Subcutaneous abdominal adipose tissue (tissue), 5 donors: ENCODE measurements around the gene WDR88.

Experiments used
- H3K27ac ChIP-seq: one replicate; pipeline ENCODE4 v1.7.0; 2013; ENCODE audit warnings: low read depth, mild to moderate bottlenecking, inconsistent platforms, low read length, moderate library complexity
- H3K27me3 ChIP-seq, 5 donors: one replicate each; pipeline ENCODE4 v1.7.0; 2013; ENCODE audit warnings: low read length in 5 of 5, inconsistent platforms in 1 of 5; ENCODE audit not compliant: control insufficient read depth in 5 of 5, insufficient read depth in 4 of 5
- H3K36me3 ChIP-seq, 5 donors: one replicate each; pipeline ENCODE4 v1.7.0; 2013; ENCODE audit warnings: low read length in 5 of 5; ENCODE audit not compliant: control insufficient read depth in 5 of 5, insufficient read depth in 5 of 5
- H3K4me1 ChIP-seq, 5 donors: one replicate each; pipeline ENCODE4 v1.7.0; 2013; ENCODE audit warnings: low read length in 5 of 5, mild to moderate bottlenecking in 3 of 5, moderate library complexity in 1 of 5; ENCODE audit not compliant: control insufficient read depth in 5 of 5, insufficient read depth in 5 of 5
- H3K4me3 ChIP-seq, 5 donors: one replicate each; pipeline ENCODE4 v1.7.0; 2013; ENCODE audit warnings: low read length in 5 of 5, low read depth in 1 of 5
- H3K9ac ChIP-seq, 5 donors: one replicate each; pipeline ENCODE4 v1.7.0; 2013; ENCODE audit warnings: low read length in 5 of 5, mild to moderate bottlenecking in 4 of 5, moderate library complexity in 3 of 5
- H3K9me3 ChIP-seq, 5 donors: one replicate each; pipeline ENCODE4 v1.7.0; 2013; ENCODE audit warnings: low read length in 5 of 5; ENCODE audit not compliant: control insufficient read depth in 5 of 5
- donor health status: healthy.
- donor health status: healthy.
- donor health status: healthy.
- donor health status: healthy.
- donor health status: healthy.

The WDR88 gene, protein sequence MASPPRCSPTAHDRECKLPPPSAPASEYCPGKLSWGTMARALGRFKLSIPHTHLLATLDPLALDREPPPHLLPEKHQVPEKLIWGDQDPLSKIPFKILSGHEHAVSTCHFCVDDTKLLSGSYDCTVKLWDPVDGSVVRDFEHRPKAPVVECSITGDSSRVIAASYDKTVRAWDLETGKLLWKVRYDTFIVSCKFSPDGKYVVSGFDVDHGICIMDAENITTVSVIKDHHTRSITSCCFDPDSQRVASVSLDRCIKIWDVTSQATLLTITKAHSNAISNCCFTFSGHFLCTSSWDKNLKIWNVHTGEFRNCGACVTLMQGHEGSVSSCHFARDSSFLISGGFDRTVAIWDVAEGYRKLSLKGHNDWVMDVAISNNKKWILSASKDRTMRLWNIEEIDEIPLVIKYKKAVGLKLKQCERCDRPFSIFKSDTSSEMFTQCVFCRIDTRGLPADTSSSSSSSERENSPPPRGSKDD

DNA sequence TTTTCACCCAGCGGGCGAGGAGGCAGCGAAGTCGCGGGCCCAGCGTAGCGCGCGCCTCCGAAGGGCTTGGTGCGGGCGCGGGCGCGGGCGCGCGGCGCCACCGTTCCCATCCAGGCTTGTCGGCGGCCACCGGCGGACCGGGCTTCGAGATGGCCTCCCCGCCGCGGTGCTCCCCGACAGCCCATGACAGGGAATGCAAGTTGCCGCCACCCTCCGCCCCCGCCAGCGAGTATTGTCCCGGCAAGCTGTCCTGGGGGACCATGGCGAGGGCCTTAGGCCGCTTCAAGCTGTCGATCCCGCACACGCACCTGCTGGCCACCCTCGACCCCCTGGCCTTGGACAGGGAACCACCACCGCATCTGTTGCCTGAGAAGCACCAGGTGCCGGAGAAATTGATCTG, at the start of gene WDR88:
Gene WDR88 (plus strand): TSS at position 94 of the 400 bp plus-strand sequence. CDS start 56 bp downstream, at position 150.
- Histone ChIP-seq H3K4me1 (no peaks in the 10 kb centered on the region), H3K4me3 (no peak within 1 kb of the TSS), H3K9ac (no peak within 1 kb of the TSS), H3K27me3 (peaks cover 0 to 10% (median 6%) of the 10 kb centered on the region in 5 donors), H3K36me3 (peaks cover 0 to 46% (median 23%) of the 10 kb centered on the region in 5 donors), H3K9me3 (no peaks in the 10 kb centered on the region), H3K27ac (no peak within 1 kb of the TSS)

DNA sequence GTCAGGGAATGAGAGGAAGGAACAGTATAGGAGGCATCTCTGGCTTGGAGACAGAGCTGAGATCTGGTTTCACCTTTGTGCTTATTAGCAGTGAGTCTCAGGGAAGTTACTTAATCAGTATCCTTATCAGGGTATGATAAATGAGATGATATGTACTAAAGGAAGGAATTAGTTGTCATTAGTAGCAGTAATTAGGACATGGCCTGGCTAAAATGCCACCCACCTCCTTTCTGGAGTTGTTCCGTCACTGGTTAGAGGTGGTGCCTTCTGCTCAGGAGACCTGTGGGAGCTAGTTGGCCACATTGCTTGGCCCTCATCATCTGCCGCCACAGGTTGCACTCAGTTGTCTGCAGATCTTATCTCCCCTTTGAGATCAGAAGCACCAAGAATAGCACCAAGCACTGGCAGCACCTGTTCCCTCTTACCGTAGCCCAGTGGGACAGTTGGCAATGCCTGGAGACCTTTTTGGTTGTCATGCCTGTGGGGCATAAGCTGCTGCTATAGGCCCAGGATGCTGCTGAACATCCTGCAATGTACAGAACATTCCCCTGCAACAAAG, 46.3 kb upstream of the WDR88 start:
- no peak overlapping the region for H3K9ac ChIP-seq
- peaks cover 4 to 17% (median 17%) of the 10 kb centered on the region in 5 donors for H3K4me1 ChIP-seq
- no peak overlapping the region for H3K27ac ChIP-seq
- no peaks in the 10 kb centered on the region for H3K9me3 ChIP-seq
- H3K4me3 ChIP-seq = no peak overlapping the region
- peaks cover 5 to 29% (median 20%) of the 10 kb centered on the region in 5 donors for H3K36me3 ChIP-seq
- H3K27me3 ChIP-seq = no peaks in the 10 kb centered on the region

DNA sequence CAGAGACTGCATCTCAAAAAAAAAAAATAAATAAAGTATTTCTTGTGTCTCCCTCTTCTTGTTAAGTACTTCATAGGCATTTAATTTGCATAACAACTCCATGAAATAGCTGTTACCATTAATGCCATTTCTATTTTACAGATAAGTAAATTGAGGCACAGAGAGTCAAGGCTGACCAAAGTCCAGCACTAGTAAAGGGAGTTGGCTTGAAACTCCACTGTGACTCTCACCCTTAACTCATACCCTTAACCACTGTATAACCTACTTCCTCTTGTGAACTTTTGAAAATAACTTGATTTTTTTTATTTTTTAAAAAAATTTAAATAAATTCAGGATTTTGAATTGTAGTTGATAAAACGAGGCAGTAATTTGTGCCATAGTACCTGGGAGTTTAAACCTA, 45.0 kb upstream of the WDR88 start:
- Histone ChIP-seq H3K9ac (no peak overlapping the region), H3K9me3 (no peaks in the 10 kb centered on the region), H3K4me3 (no peak overlapping the region), H3K36me3 (peaks cover 13 to 39% (median 30%) of the 10 kb centered on the region in 5 donors), H3K27me3 (no peaks in the 10 kb centered on the region), H3K27ac (no peak overlapping the region), H3K4me1 (peaks cover 0 to 8% (median 6%) of the 10 kb centered on the region in 5 donors)

DNA sequence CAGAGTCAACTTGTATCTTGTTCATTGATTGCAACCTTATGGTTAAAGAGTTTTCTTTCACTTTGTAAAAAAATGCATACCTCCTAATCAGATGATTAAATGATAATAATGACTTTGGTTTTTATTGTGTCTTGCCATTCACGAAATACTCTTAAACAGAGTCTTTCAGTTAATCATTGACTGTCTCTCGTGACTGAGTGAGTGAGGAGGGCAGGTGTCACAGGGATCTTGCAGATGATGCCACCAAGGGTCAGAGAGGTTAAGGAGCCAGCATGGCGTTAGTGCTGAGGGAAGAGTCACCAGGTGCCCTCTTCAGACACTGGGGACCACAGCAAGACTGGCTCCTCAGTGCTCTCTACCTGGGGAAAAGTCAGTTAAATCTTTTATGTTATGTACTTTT, 42.9 kb upstream of the WDR88 start:
- Histone ChIP-seq H3K4me1 (no peaks in the 10 kb centered on the region), H3K27ac (no peak overlapping the region), H3K9me3 (no peaks in the 10 kb centered on the region), H3K27me3 (no peaks in the 10 kb centered on the region), H3K36me3 (peaks cover 16 to 59% (median 45%) of the 10 kb centered on the region in 5 donors), H3K9ac (no peak overlapping the region), H3K4me3 (no peak overlapping the region)

DNA sequence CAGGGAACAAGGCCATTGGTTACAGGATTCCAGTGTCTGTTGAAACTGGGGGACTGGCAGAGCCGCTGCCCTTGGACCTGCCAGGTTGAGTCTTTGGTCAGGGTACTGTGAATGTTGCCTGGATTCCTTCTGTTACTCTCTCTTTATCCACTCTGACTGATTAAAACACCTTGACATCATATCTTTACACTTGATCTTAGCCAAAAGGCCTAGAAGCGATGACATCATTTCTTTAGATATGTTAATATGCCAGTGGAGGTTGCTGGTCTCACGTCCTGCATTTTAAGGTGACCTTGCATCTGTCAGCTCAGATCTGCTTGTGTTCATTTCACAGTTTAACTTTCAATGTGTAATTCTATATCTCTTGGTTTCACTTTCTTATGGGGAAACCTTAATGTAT, 41.7 kb upstream of the WDR88 start:
- no peak overlapping the region for H3K4me3 ChIP-seq
- H3K9ac ChIP-seq = no peak overlapping the region
- peaks cover 16 to 71% (median 55%) of the 10 kb centered on the region in 5 donors for H3K36me3 ChIP-seq
- H3K27me3 ChIP-seq = no peaks in the 10 kb centered on the region
- H3K4me1 ChIP-seq = no peaks in the 10 kb centered on the region
- no peaks in the 10 kb centered on the region for H3K9me3 ChIP-seq
- no peak overlapping the region for H3K27ac ChIP-seq

DNA sequence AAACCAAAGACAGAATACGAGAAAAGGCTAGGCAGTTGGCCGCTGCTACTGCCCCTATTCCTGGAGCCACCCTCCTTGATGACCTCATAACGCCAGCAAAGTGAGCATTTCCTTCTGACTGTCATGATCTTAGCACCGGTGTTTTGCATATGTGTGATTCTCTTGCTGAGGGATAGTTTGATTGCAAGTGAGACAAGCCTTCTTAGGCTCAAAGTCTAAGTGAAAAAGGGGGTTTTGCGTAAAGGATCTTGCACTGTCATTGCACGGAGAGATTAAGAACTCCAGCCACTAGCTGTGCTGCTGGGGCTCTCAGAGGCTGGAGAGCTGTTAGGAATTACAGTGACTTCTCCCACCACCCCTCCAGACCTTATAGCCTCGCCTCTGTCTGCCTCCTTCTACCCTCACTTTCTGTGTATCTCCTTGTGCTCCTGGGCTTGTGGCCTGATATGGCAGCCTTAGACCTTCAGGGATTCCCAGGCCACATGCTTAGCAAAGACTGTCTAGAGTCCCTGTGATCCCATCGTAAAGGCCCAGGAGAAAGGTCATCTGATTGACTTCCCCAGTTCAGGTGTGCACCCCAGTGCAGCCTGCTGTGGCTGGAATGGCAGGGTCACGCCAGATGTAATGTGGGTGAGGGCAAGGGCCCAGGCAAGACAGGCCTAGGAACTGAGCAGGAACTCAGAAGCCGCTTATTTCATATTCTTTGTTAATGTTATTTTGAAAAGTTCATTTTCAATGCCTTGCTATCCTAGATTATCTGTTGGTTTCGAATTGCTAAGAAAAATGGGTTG, 38.3 kb upstream of the WDR88 start:
- Histone ChIP-seq H3K9me3 (no peaks in the 10 kb centered on the region), H3K27ac (no peak overlapping the region), H3K36me3 (peaks cover 26 to 90% (median 74%) of the 10 kb centered on the region in 5 donors), H3K4me3 (no peak overlapping the region), H3K27me3 (no peaks in the 10 kb centered on the region), H3K9ac (no peak overlapping the region), H3K4me1 (no peaks in the 10 kb centered on the region)

DNA sequence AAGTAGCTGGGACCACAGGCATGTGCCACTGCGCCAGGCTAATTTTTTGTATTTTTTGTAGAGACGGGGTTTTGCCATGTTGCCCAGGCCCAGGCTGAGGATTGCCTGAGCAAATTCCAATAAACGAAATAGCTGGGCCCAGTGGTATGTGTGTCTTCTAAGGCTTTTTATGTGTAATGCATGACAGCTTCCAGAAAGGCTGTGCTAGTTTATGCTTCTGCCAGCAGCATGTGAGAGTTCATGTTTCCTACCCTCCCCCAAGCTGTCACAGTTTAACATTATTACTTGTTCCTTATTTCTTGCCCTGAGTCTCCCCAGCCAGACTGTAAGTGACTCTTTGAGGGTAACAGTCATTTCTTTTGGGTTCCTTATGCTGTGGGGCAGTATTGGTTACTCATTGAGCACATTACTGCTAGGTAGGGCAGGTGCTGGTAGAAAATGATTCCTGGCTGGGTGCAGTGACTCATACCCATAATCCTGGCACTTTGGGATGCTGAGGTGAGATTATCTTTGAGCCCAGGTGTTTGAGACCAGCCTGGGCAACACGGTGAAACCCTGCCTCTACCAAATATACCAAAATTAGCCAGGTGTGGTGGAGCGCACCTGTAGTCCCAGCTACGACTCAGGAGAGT, 37.4 kb upstream of the WDR88 start:
- H3K27ac ChIP-seq = no peak overlapping the region
- no peaks in the 10 kb centered on the region for H3K4me1 ChIP-seq
- H3K36me3 ChIP-seq = peaks cover 27 to 85% (median 70%) of the 10 kb centered on the region in 5 donors
- no peak overlapping the region for H3K4me3 ChIP-seq
- no peaks in the 10 kb centered on the region for H3K9me3 ChIP-seq
- H3K27me3 ChIP-seq = no peaks in the 10 kb centered on the region
- H3K9ac ChIP-seq = no peak overlapping the region

DNA sequence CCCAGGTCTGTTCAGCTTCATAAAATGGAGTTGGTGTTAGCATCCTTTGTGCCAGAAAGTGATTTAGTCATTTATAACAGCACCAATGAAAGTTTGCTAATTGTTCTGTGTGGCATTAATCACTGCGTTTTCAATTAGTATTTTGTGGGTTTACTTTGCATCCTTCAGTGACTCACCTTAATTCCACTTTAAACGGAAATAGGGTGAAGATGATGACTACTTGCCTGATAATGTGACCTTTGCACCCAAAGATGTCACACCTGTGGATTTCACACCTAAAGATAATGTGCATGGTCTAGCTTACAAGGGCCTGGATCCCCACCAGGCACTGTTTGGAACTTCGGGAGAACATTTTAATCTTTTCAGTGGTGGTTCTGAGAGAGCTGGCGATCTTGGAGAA, 35.9 kb upstream of the WDR88 start:
- Histone ChIP-seq H3K27me3 (no peaks in the 10 kb centered on the region), H3K4me1 (no peaks in the 10 kb centered on the region), H3K9ac (no peak overlapping the region), H3K9me3 (no peaks in the 10 kb centered on the region), H3K36me3 (peaks cover 23 to 81% (median 68%) of the 10 kb centered on the region in 5 donors), H3K27ac (no peak overlapping the region), H3K4me3 (no peak overlapping the region)

DNA sequence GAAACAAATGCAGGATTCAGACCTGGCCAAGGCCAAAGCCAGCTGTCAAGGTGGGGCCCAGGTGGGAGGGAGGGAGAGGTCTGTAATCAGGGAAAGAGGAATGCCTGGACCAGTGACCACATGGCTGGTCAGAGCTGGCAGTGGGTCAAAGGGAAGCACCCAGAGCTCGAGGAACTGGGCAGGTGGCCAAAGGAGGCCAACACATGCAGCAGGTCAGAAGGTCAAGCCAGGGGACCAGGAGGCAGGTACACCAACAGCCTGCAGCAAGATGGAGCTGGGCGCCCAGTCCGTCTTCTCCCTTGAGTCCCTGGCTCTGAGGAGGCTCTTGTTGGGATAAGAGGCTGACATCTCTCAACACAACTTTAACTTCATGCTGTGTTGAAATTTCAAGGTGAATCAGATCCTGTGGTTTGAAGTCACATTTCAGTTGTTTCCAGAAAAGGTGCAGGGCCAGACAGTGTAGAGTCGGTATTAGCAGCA, 33.8 kb upstream of the WDR88 start:
- H3K4me1 ChIP-seq = no peaks in the 10 kb centered on the region
- no peak overlapping the region for H3K9ac ChIP-seq
- no peak overlapping the region for H3K4me3 ChIP-seq
- H3K9me3 ChIP-seq = no peaks in the 10 kb centered on the region
- H3K36me3 ChIP-seq = peaks cover 18 to 78% (median 66%) of the 10 kb centered on the region in 5 donors
- no peaks in the 10 kb centered on the region for H3K27me3 ChIP-seq
- no peak overlapping the region for H3K27ac ChIP-seq
